Esophagus muscularis mucosa (tissue), 4 donors: Measurements from ENCODE around the gene RMRP.
"Not testable (repeated sequence)": the region's sequence is repeated elsewhere in the genome, so short reads cannot be mapped to it uniquely, and the experiment has no call there.

ENCODE experiments used
- CTCF ChIP-seq, 3 experiments: fragments of 200-600 bp in 2 of 3; fragments of 450-650 bp in 1 of 3; sonication (generic) in 2 of 3; IDR thresholded peaks; one replicate each; pipeline ENCODE4 v1.5.1; 2017 to 2019; ENCODE audit warnings: antibody characterized with exemption in 3 of 3, mild to moderate bottlenecking in 2 of 3, moderate library complexity in 1 of 3
- EP300 ChIP-seq: sonication (generic); formaldehyde crosslinking; IDR thresholded peaks from one replicate; pipeline ENCODE4 v1.6.1; 2017; ENCODE audit warnings: antibody characterized with exemption
- POLR2A ChIP-seq: fragments of 450-650 bp; IDR thresholded peaks from one replicate; pipeline ENCODE4 v1.6.1; 2017; ENCODE audit warnings: antibody characterized with exemption, moderate library complexity, mild to moderate bottlenecking, low read depth
- POLR2AphosphoS5 ChIP-seq, 2 donors: sonication (generic); formaldehyde crosslinking; IDR thresholded peaks; one replicate each; pipeline ENCODE4 v1.6.1; 2017; ENCODE audit warnings: antibody characterized with exemption in 2 of 2

DNA sequence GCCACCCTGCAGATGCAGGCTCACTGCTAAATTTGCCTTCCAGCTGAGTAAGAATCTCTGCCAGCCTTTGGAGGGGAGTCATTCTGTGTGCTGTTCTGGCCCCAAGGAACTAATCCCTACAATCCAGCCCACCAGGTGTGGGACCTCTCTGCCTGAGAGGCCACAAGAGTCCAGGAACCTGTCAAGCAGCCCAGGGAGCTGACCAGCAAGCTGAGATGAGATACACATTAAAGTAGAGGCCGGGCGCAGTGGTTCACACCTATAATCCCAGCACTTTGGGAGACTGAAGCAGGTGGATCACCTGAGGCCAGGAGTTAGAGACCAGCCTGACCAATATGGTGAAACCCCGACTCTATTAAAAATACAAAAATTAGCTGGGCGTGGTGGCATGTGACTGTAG, 45.8 kb downstream of the RMRP start:
- TF ChIP-seq CTCF (IDR thresholded peaks at IDR 0.05); POLR2AphosphoS5 (IDR thresholded peaks at IDR 0.05); POLR2A; EP300: not testable (repeated sequence)
